Tibial artery (tissue), 4 donors: ENCODE results near the gene NINJ2.

Source experiments
- DNase-seq, 2 donors: peaks; one replicate each; pipeline ENCODE4 v3.0.0-alpha.2; 2019
- H3K27ac ChIP-seq, 2 donors: fragments of 200-600 bp; sonication (generic) in 1 of 2; 1 replicate in 1 of 2; 2 replicates in 1 of 2; pipeline ENCODE4 v1.5.1; 2018 to 2019; ENCODE audit warnings: mild to moderate bottlenecking in 1 of 2
- H3K27me3 ChIP-seq, 2 donors: fragments of 200-600 bp; sonication (generic) in 1 of 2; one replicate each; pipeline versions ENCODE4 v1.5.1 to v1.6.0; 2016 to 2019
- H3K36me3 ChIP-seq, 3 donors: fragments of 200-600 bp; sonication (generic) in 2 of 3; one replicate each; pipeline ENCODE4 v1.5.1; 2016 to 2019; ENCODE audit warnings: mild to moderate bottlenecking in 2 of 3
- H3K4me1 ChIP-seq, 4 donors: fragments of 200-600 bp; sonication (generic) in 2 of 4; 1 replicate in 3 of 4; 2 replicates in 1 of 4; pipeline ENCODE4 v1.5.1; 2016 to 2019
- H3K4me3 ChIP-seq, 2 donors: fragments of 200-600 bp; sonication (generic) in 1 of 2; 1 replicate in 1 of 2; 2 replicates in 1 of 2; pipeline ENCODE4 v1.5.1; 2018 to 2019; ENCODE audit warnings: mild to moderate bottlenecking in 2 of 2
- H3K9me3 ChIP-seq, 3 donors: fragments of 200-600 bp; sonication (generic) in 1 of 3; one replicate each; pipeline ENCODE4 v1.5.1; 2016 to 2019
- CTCF ChIP-seq, 2 experiments: fragments of 200-600 bp in 1 of 2; fragments of 450-650 bp in 1 of 2; IDR thresholded peaks; one replicate each; pipeline ENCODE4 v1.5.1; 2017 to 2019; ENCODE audit warnings: antibody characterized with exemption in 2 of 2, mild to moderate bottlenecking in 1 of 2, moderate library complexity in 1 of 2
- intact Hi-C: fragments of 100-400 bp; cut with DNase I; formaldehyde crosslinking; loops from one replicate; pipeline ENCODE4 v1.15.0; 2023; ENCODE audit warnings: low total_unique reads

NINJ2 gene

GRCh38 chr12:662566-663292 lies 516 bp downstream of the NINJ2 start:
- no peaks in the 10 kb centered on the region for H3K36me3 ChIP-seq
- no peak for DNase-seq
- peak overlapping the region; percentile 23 to 32 for H3K4me3 ChIP-seq
- intact Hi-C loops: no loop called here
- H3K27ac ChIP-seq: peak overlapping the region in 1 of 2 donors; percentile 44
- H3K4me1 ChIP-seq: peaks cover 0 to 25% (median 12%) of the 10 kb centered on the region in 4 donors
- no peak for TF ChIP-seq CTCF (IDR thresholded peaks at IDR 0.05)
- H3K27me3 ChIP-seq: no peaks in the 10 kb centered on the region
- no peaks in the 10 kb centered on the region for H3K9me3 ChIP-seq

GRCh38 chr12:661720-662486 lies 1.3 kb downstream of the NINJ2 start:
- DNase-seq: peak in 1 of 2 donors; percentile 15
- Histone ChIP-seq H3K4me3 (no peak overlapping the region), H3K4me1 (peaks cover 0 to 17% (median 12%) of the 10 kb centered on the region in 4 donors), H3K27ac (peak overlapping the region in 1 of 2 donors; percentile 44), H3K9me3 (no peaks in the 10 kb centered on the region), H3K27me3 (no peaks in the 10 kb centered on the region), H3K36me3 (no peaks in the 10 kb centered on the region)
- TF ChIP-seq CTCF (IDR thresholded peaks at IDR 0.05): no peak
- intact Hi-C loops: no loop called here

GRCh38 chr12:659090-659683 lies 4.1 kb downstream of the NINJ2 start:
- intact Hi-C loops: no loop called here
- no peaks in the 10 kb centered on the region for H3K36me3 ChIP-seq
- no peak overlapping the region for H3K27ac ChIP-seq
- no peak overlapping the region for H3K4me3 ChIP-seq
- peaks cover 0 to 16% (median 12%) of the 10 kb centered on the region in 4 donors for H3K4me1 ChIP-seq
- TF ChIP-seq CTCF (IDR thresholded peaks at IDR 0.05): no peak
- H3K9me3 ChIP-seq: no peaks in the 10 kb centered on the region
- no peaks in the 10 kb centered on the region for H3K27me3 ChIP-seq
- DNase-seq: no peak

- Histone ChIP-seq H3K4me3 (no peak overlapping the region), H3K9me3 (no peaks in the 10 kb centered on the region), H3K4me1 (peaks cover 0 to 16% (median 16%) of the 10 kb centered on the region in 4 donors), H3K36me3 (no peaks in the 10 kb centered on the region), H3K27ac (no peak overlapping the region), H3K27me3 (no peaks in the 10 kb centered on the region)
- peak in 1 of 2 donors; percentile 15 for DNase-seq
- intact Hi-C loops: no loop called here
- TF ChIP-seq CTCF (IDR thresholded peaks at IDR 0.05): no peak
Observed at GRCh38 chr12:650983-651382, 12.3 kb downstream of the NINJ2 start.

GRCh38 chr12:647385-648085 lies 15.7 kb downstream of the NINJ2 start:
- no peaks in the 10 kb centered on the region for H3K9me3 ChIP-seq
- no peak for DNase-seq
- peak overlapping the region; percentile 93 to 99 for H3K27ac ChIP-seq
- TF ChIP-seq CTCF (IDR thresholded peaks at IDR 0.05): no peak
- intact Hi-C loops: loop anchor here (5.0 to 10.0 kb wide), 2 partner anchors 75 to 107 kb away; partner anchors contain the start of gene WNK1
- peaks cover 0 to 48% (median 35%) of the 10 kb centered on the region in 4 donors for H3K4me1 ChIP-seq
- no peaks in the 10 kb centered on the region for H3K36me3 ChIP-seq
- no peak overlapping the region for H3K4me3 ChIP-seq
- H3K27me3 ChIP-seq: no peaks in the 10 kb centered on the region
